Measurements from ENCODE around the gene NAV3. TPM values are rescaled to one million over a fixed set of nuclear protein-coding genes. Genes with fewer than 3 reads are reported as not detected.

The NAV3 gene
- polyA plus RNA-seq, 1 of the 3 experiments (the other 2 are of a cell fraction): 10.5 TPM

GRCh38 chr12:78120866-78121560 is 290.3 kb downstream of the NAV3 start:
- CTCF ChIA-PET: interaction anchor here (0.6 to 5.3 kb wide), 15 partner anchors 10 to 1053 kb away, joined by 3 to 62 read pairs (median 4); no protein-coding TSS in a partner anchor
- Histone ChIP-seq H3K9me3 (no peaks in the 10 kb centered on the region), H3F3A (replicated peaks; ENCODE audit: insufficient read depth) (peaks cover 5% of the 10 kb centered on the region), H3K9ac (no peak overlapping the region), H3K4me3 (ENCODE audit: low read depth in 2 of 2, low read length in 1 of 2) (no peak overlapping the region), H3K27me3 (ENCODE audit: insufficient read depth) (no peaks in the 10 kb centered on the region), H3K27ac (ENCODE audit: low read depth in 2 of 2, low read length in 1 of 2) (no peak overlapping the region; a peak in 1 of 4 replicates), H2AFZ (ENCODE audit: low read depth) (no peak overlapping the region), H4K20me1 (ENCODE audit: insufficient read depth) (no peaks in the 10 kb centered on the region), H3K36me3 (replicated peaks in 1 of 2; ENCODE audit: control insufficient read depth in 1 of 2, insufficient read depth in 2 of 2, low read length in 1 of 2) (peaks cover 14 to 29% of the 10 kb centered on the region in 2 experiments), H3K4me1 (ENCODE audit: control insufficient read depth in 1 of 2, insufficient read depth in 2 of 2, low read depth in 1 of 2, low read length in 1 of 2) (peaks cover 0 to 3% of the 10 kb centered on the region in 2 experiments; a peak in 3 of 4 replicates), H3K9me2 (no peaks in the 10 kb centered on the region), H3K79me2 (ENCODE audit: insufficient read depth) (no peaks in the 10 kb centered on the region), H3K4me2 (no peak overlapping the region)
- TF ChIP-seq SMC3 (IDR thresholded peaks at IDR 0.05; ENCODE audit: low read depth, low read length): peak; percentile 55; the same call in 1 of the 2 replicates
- TF ChIP-seq SIN3A (IDR thresholded peaks at IDR 0.05; ENCODE audit: borderline replicate concordance, low read depth, low read length): no peak
- peak; percentile 63 for TF ChIP-seq CTCF (IDR thresholded peaks at IDR 0.05)
- peak; percentile 84 for TF ChIP-seq RAD21 (IDR thresholded peaks at IDR 0.05; ENCODE audit: low read length)
- POLR2A ChIA-PET: no interaction called here
- DNase-seq: peak; percentile 35
- WGBS (ENCODE audit: low lambda C conversion rate): 68% methylated on average over 6 of the region's 6 CpGs

- POLR2A ChIA-PET: no interaction called here
These were observed 291.4 kb downstream of the NAV3 start for GRCh38 chr12:78121969-78122610.

More at GRCh38 chr12:78121969-78122610, 291.4 kb downstream of the NAV3 start:
- Histone ChIP-seq H2AFZ (ENCODE audit: low read depth) (no peak overlapping the region), H3K4me1 (ENCODE audit: control insufficient read depth in 1 of 2, insufficient read depth in 2 of 2, low read depth in 1 of 2, low read length in 1 of 2) (peaks cover 0 to 3% of the 10 kb centered on the region in 2 experiments; a peak in 3 of 4 replicates), H3K27ac (ENCODE audit: low read depth in 2 of 2, low read length in 1 of 2) (no peak overlapping the region), H3F3A (replicated peaks; ENCODE audit: insufficient read depth) (peaks cover 5% of the 10 kb centered on the region), H3K9me2 (no peaks in the 10 kb centered on the region), H3K9ac (no peak overlapping the region), H3K4me2 (no peak overlapping the region), H3K4me3 (ENCODE audit: low read depth in 2 of 2, low read length in 1 of 2) (no peak overlapping the region), H3K9me3 (no peaks in the 10 kb centered on the region), H3K27me3 (ENCODE audit: insufficient read depth) (no peaks in the 10 kb centered on the region), H3K36me3 (replicated peaks in 1 of 2; ENCODE audit: control insufficient read depth in 1 of 2, insufficient read depth in 2 of 2, low read length in 1 of 2) (peaks cover 14 to 32% of the 10 kb centered on the region in 2 experiments), H4K20me1 (ENCODE audit: insufficient read depth) (no peaks in the 10 kb centered on the region), H3K79me2 (ENCODE audit: insufficient read depth) (no peaks in the 10 kb centered on the region)
- CTCF ChIA-PET: interaction anchor here (0.6 to 5.3 kb wide), 16 partner anchors 9 to 686 kb away, joined by 3 to 62 read pairs (median 4); no protein-coding TSS in a partner anchor
- TF ChIP-seq, protein P1, sequence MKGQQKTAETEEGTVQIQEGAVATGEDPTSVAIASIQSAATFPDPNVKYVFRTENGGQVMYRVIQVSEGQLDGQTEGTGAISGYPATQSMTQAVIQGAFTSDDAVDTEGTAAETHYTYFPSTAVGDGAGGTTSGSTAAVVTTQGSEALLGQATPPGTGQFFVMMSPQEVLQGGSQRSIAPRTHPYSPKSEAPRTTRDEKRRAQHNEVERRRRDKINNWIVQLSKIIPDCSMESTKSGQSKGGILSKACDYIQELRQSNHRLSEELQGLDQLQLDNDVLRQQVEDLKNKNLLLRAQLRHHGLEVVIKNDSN (IDR thresholded peaks at IDR 0.05; ENCODE audit: borderline replicate concordance, low read depth): no peak
- TF ChIP-seq, protein P2, sequence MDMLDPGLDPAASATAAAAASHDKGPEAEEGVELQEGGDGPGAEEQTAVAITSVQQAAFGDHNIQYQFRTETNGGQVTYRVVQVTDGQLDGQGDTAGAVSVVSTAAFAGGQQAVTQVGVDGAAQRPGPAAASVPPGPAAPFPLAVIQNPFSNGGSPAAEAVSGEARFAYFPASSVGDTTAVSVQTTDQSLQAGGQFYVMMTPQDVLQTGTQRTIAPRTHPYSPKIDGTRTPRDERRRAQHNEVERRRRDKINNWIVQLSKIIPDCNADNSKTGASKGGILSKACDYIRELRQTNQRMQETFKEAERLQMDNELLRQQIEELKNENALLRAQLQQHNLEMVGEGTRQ (IDR thresholded peaks at IDR 0.05; ENCODE audit: borderline replicate concordance, low read depth, low read length): no peak
- TF ChIP-seq, protein P3, sequence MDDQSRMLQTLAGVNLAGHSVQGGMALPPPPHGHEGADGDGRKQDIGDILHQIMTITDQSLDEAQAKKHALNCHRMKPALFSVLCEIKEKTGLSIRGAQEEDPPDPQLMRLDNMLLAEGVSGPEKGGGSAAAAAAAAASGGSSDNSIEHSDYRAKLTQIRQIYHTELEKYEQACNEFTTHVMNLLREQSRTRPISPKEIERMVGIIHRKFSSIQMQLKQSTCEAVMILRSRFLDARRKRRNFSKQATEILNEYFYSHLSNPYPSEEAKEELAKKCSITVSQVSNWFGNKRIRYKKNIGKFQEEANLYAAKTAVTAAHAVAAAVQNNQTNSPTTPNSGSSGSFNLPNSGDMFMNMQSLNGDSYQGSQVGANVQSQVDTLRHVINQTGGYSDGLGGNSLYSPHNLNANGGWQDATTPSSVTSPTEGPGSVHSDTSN (IDR thresholded peaks at IDR 0.05): no peak
- TF ChIP-seq, protein P4, sequence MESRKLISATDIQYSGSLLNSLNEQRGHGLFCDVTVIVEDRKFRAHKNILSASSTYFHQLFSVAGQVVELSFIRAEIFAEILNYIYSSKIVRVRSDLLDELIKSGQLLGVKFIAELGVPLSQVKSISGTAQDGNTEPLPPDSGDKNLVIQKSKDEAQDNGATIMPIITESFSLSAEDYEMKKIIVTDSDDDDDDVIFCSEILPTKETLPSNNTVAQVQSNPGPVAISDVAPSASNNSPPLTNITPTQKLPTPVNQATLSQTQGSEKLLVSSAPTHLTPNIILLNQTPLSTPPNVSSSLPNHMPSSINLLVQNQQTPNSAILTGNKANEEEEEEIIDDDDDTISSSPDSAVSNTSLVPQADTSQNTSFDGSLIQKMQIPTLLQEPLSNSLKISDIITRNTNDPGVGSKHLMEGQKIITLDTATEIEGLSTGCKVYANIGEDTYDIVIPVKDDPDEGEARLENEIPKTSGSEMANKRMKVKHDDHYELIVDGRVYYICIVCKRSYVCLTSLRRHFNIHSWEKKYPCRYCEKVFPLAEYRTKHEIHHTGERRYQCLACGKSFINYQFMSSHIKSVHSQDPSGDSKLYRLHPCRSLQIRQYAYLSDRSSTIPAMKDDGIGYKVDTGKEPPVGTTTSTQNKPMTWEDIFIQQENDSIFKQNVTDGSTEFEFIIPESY (IDR thresholded peaks at IDR 0.05; ENCODE audit: borderline replicate concordance, low read depth): no peak
- TF ChIP-seq, protein P5, sequence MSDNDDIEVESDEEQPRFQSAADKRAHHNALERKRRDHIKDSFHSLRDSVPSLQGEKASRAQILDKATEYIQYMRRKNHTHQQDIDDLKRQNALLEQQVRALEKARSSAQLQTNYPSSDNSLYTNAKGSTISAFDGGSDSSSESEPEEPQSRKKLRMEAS (IDR thresholded peaks at IDR 0.05; ENCODE audit: low read depth): no peak
- TF ChIP-seq RCOR1 (IDR thresholded peaks at IDR 0.05; ENCODE audit: low read length) (no peak), GATA2 (CRISPR knock-in tag; IDR thresholded peaks at IDR 0.05) (no peak), NRF1 (IDR thresholded peaks at IDR 0.05; ENCODE audit: low read depth, low read length) (no peak), CHD2 (IDR thresholded peaks at IDR 0.05; ENCODE audit: low read length, partially characterized antibody) (no peak), MEF2A (IDR thresholded peaks at IDR 0.05; ENCODE audit: borderline replicate concordance, low read depth) (no peak), TCF12 (IDR thresholded peaks at IDR 0.05) (no peak), FOXJ3 (CRISPR knock-in tag; IDR thresholded peaks at IDR 0.05) (no peak)
- WGBS (ENCODE audit: low lambda C conversion rate): 89% methylated on average over 16 of the region's 16 CpGs
- DNase-seq: no peak
